ENCODE measurements around the gene NDUFV1.
A peak's percentile ranks its signal among the peaks of the same experiment; 100 is the strongest.

NDUFV1 gene

DNA sequence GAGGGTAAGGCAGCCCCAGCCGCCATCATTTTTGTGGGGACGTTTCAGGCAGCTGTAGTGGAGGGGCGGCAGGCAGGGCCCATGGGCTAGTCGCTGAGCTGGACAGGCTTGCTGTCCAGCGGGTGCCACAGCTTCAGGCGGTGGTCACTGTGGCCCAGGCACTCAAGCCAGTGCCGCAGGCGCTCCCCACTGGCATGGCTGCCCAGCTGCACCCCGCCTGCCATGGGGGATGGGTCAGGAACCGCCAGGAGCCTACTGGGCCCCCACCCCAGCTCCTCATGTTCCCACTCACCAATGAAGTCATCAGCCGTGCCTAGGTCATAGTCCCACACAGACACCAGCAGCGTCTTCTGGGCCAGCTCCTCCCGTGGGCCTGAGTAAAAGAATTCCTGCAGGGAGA, 6.0 kb downstream of the NDUFV1 start:
- H3K4me3 ChIP-seq (ENCODE audit: low read length), result no peak overlapping the region
- no peak for DNase-seq (ENCODE audit: low read depth)
- TF ChIP-seq, protein P1, sequence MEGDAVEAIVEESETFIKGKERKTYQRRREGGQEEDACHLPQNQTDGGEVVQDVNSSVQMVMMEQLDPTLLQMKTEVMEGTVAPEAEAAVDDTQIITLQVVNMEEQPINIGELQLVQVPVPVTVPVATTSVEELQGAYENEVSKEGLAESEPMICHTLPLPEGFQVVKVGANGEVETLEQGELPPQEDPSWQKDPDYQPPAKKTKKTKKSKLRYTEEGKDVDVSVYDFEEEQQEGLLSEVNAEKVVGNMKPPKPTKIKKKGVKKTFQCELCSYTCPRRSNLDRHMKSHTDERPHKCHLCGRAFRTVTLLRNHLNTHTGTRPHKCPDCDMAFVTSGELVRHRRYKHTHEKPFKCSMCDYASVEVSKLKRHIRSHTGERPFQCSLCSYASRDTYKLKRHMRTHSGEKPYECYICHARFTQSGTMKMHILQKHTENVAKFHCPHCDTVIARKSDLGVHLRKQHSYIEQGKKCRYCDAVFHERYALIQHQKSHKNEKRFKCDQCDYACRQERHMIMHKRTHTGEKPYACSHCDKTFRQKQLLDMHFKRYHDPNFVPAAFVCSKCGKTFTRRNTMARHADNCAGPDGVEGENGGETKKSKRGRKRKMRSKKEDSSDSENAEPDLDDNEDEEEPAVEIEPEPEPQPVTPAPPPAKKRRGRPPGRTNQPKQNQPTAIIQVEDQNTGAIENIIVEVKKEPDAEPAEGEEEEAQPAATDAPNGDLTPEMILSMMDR (IDR thresholded peaks at IDR 0.05; ENCODE audit: insufficient read depth, low read depth, low read length, missing control alignments), result no peak

DNA sequence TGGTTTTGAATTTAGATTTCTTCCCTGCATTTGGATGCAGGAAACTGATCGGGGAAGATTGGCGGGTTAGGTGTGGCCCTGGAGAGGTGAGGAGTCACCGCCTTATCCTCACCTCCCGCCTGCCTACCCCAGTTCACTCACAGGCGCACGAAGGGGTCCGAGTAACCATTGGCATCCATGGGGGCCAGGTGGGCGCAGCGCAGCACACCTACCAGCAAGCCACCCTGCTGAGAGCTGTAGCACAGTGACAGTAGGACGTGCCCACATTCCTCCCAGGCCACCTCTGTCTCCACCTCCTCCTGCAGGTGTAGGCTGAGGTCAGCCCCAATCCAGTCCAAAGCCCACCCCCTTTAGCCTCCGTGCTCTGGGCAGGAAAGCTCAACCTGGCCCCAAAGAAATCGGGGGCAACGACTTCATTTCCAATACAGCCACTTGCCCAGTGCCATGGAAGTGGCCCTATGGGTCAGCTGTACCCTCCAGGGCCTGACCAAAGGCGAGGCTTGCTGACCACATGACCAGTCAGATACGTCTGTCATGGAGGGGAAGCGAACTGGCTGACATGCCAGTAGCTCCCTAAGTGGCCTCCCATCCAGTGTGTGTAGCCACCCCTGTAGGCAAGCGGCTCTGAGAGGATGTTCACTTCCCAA, 6.7 kb downstream of the NDUFV1 start:
- TF ChIP-seq, protein P1 (IDR thresholded peaks at IDR 0.05; ENCODE audit: insufficient read depth, low read depth, low read length, missing control alignments), result no peak
- no peak for DNase-seq (ENCODE audit: low read depth)
- H3K4me3 ChIP-seq (ENCODE audit: low read length), result no peak overlapping the region

DNA sequence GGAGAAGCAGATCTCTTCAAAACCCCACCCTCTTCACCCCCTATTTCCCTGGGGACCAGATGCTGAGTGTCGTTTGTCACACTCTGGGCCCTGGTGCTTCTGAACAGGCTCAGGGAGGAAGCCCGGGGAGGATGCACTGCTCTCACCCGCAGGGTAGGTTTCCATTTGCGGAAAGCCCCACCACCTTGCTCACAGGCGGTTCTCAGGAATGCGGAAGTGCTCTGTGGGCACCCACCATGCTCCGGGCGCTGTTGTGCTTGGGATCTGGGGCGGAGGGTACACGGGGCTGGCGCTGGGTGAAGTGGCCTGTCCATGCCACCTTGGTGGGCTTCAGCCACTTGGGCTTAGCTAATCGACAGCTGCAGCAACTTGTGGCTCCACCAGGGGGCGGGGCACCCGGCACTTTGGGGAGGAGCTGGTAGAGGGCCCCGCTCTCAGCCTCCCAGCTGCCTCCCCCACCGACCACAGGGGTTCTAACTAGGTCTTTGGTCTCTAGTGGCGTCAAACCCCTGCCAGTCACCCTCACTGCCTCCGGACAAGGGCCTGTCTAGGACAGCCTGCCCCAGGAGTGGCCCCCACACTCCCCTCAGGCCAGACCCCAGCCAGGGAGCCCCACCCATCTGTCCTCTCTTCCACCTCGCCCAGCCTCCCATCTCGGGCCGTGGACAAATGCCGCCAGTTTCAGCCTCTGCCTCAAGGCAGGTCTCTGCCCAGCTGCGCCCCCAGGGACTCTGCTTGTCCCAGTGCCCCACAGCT, 7.4 kb downstream of the NDUFV1 start:
- H3K4me3 ChIP-seq (ENCODE audit: low read length), result peak overlapping the region; percentile 45
- TF ChIP-seq, protein P1 (IDR thresholded peaks at IDR 0.05; ENCODE audit: insufficient read depth, low read depth, low read length, missing control alignments), result peak; percentile 75
- DNase-seq (ENCODE audit: low read depth), result peak; percentile 74

DNA sequence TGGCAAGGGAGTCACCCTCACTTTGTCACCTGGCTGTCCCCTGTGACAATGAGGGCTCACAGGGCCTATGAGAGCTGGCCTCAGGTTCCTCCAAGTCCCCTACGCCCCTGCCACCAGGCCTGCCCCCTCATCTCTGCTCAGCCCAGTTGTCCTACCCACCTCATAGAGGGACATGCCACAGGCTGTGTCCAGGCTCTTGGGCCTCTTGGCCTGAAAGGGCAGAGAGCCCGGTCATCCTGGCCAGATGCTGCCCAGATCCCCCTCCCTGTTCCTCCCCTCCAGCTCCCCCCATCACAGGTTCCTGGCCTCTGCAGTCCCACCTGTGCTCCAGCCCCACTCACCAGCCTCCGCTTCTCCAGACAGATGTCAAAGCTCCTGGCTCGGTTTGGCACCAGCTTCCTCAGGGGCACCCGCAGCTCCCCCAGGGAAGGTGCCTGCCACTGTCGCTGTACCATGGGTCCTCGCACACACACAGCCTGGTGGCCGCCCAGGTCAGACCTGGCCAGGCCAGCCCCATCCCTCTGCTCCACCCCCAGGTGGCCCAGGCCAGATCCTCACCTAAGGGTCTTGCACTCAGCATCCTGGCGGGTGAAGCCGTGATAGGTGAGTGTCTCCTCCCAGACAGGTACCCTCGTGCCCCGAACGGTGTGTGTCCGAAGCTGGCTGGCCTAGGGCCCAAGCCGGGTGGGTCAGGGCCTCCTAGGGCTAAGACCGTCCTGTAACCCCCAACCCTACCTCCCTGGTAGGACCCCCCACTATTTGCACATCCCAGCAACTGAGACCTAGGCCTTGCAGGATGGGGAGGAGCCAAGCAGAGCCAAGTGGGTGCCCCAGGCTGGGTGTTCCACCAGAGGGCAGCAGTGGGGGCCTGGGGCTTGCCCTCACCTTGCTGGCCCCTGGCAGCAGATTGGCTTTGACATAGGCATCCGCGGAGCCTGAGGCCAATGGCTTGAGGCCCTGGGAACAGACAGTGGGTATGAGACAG, 8.3 kb downstream of the NDUFV1 start:
- TF ChIP-seq, protein P1 (IDR thresholded peaks at IDR 0.05; ENCODE audit: insufficient read depth, low read depth, low read length, missing control alignments), result peak; percentile 59
- DNase-seq (ENCODE audit: low read depth), result peak; percentile 44
- no peak overlapping the region for H3K4me3 ChIP-seq (ENCODE audit: low read length)

DNA sequence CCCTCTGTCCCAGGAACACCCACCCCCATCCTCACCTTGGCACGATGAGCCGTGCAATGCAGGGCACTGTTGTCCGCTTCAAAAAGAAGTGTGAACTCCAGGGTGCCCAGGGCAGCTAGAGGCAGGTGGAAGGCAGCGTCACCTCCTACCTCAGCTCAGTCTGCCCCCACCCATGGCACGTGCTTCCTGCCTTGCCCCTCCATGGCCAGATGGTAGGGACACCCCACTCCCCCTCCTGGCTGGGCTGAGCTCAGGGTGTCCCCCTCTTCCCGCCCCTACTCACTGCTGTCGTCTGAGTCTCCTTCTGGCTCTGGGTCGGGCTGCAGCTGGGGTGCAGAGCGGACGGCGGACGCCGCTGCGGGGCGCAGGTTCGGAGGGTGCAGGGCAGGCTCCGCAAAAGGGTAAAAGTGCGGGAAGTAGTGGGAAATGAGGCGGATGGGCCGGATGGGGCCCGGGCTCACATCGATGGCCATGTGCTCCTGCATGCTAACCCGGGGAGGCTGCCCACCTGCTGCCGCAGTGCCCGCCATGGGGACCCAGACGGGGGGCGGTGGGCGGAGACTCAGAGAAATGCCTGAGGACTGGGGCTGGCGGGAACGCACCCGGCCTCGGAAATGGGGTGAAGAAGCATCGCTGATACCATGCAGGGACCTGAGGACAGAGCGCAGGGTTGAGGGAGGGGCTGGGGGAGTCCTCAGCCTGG, 9.1 kb downstream of the NDUFV1 start:
- no peak overlapping the region for H3K4me3 ChIP-seq (ENCODE audit: low read length)

More for the DNA sequence above, 9.1 kb downstream of the NDUFV1 start:
- no peak for DNase-seq (ENCODE audit: low read depth)
- TF ChIP-seq, protein P1 (IDR thresholded peaks at IDR 0.05; ENCODE audit: insufficient read depth, low read depth, low read length, missing control alignments), result no peak

Data from epithelial cell of esophagus (primary cell).